Breast epithelium (tissue), 4 donors: ENCODE measurements around the gene MRAP. TPM values are rescaled to one million over a fixed set of nuclear protein-coding genes. Genes with fewer than 3 reads are reported as not detected.

ENCODE experiments used
- DNase-seq, 2 donors: peaks; one replicate each; pipeline ENCODE4 v3.0.0-alpha.2; 2019; ENCODE audit warnings: low spot score in 2 of 2
- H3K27ac ChIP-seq, 2 donors: fragments of 200-600 bp; sonication (generic) in 1 of 2; one replicate each; pipeline ENCODE4 v1.5.1; 2016 to 2019; ENCODE audit warnings: mild to moderate bottlenecking in 1 of 2
- H3K27me3 ChIP-seq, 2 donors: fragments of 200-600 bp; sonication (generic) in 1 of 2; one replicate each; pipeline versions ENCODE4 v1.5.1 to v1.6.0; 2017 to 2019; ENCODE audit warnings: control low read depth in 1 of 2, mild to moderate bottlenecking in 1 of 2
- H3K36me3 ChIP-seq: fragments of 200-600 bp; one replicate; pipeline ENCODE4 v1.5.1; 2019
- H3K4me1 ChIP-seq, 2 donors: fragments of 200-600 bp; sonication (generic); one replicate each; pipeline ENCODE4 v1.5.1; 2016 to 2019; ENCODE audit warnings: control low read depth in 1 of 2
- H3K4me3 ChIP-seq, 3 donors: fragments of 200-600 bp; sonication (generic); 1 replicate in 2 of 3; 2 replicates in 1 of 3; pipeline ENCODE4 v1.5.1; 2016 to 2019; ENCODE audit warnings: mild to moderate bottlenecking in 3 of 3, moderate library complexity in 2 of 3
- H3K9me3 ChIP-seq, 2 donors: fragments of 200-600 bp; sonication (generic) in 1 of 2; one replicate each; pipeline ENCODE4 v1.5.1; 2016 to 2019; ENCODE audit warnings: control low read depth in 1 of 2
- POLR2A ChIP-seq: fragments of 450-650 bp; IDR thresholded peaks from one replicate; pipeline ENCODE4 v1.6.1; 2016; ENCODE audit warnings: antibody characterized with exemption, mild to moderate bottlenecking, moderate library complexity
- POLR2AphosphoS5 ChIP-seq, 3 donors: sonication (generic); formaldehyde crosslinking; IDR thresholded peaks; one replicate each; pipeline ENCODE4 v1.6.1; 2017; ENCODE audit warnings: antibody characterized with exemption in 3 of 3
- intact Hi-C: fragments of 100-400 bp; cut with DNase I; formaldehyde crosslinking; loops from one replicate; pipeline ENCODE4 v1.15.1; 2023; ENCODE audit warnings: low total_unique reads
- total RNA-seq, 3 donors: library from RNA; depleted of rRNA; stranded (reverse); fragments of >200 nt; gene quantifications; one replicate each; pipeline ENCODE4 v1.1.0, GENCODE V29; 2016
- TF ChIP-seq, protein P1 (sequence below), 3 donors: fragments of 450-650 bp; IDR thresholded peaks; one replicate each; pipeline ENCODE4 v1.5.1; 2016 to 2017; ENCODE audit warnings: antibody characterized with exemption in 3 of 3, mild to moderate bottlenecking in 3 of 3, moderate library complexity in 3 of 3

MRAP gene
- total RNA-seq, 3 donors from 2014 or later: 5.1 to 23.4 (median 8.8) TPM

DNA sequence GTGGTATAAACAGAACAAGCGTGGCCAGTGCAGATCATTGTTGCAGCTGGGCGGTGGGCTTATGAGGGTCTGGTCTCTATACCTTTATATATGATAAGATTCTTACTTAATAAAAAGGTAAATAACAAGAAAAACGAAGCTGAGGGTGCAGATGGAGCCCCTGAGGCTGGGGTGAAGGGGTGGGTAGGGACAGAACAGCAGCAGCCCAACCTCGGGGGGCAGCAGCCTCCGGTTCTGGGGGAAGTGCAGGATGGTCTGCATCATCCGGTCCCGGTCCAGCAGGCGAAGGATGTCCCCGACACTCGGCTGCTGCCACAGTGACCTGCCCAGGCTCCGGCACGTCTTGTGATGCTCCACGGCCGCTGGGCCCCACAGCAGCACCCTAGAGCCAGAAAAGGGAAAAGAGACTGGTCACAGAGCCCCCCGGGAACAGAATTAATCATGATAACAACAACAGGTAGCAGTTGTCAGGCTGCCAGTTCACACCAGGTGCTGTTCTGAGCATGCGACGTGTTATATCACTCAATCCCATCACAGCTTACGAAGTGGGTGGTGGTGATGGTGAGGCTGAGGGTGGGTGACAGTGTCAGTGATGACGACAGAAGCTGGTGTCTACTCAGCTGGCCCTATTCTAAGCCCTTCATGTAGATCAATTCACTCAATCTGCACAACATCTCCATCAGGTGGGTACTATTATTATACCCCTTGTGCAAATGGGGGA, 35.5 kb downstream of the MRAP start:
- Histone ChIP-seq H3K27me3 (no peaks in the 10 kb centered on the region), H3K36me3 (peaks cover 14% of the 10 kb centered on the region), H3K27ac (no peak overlapping the region), H3K4me1 (no peaks in the 10 kb centered on the region), H3K4me3 (no peak overlapping the region), H3K9me3 (no peaks in the 10 kb centered on the region)
- no peak for DNase-seq
- intact Hi-C loops: no loop called here
- TF ChIP-seq POLR2A: no peak

DNA sequence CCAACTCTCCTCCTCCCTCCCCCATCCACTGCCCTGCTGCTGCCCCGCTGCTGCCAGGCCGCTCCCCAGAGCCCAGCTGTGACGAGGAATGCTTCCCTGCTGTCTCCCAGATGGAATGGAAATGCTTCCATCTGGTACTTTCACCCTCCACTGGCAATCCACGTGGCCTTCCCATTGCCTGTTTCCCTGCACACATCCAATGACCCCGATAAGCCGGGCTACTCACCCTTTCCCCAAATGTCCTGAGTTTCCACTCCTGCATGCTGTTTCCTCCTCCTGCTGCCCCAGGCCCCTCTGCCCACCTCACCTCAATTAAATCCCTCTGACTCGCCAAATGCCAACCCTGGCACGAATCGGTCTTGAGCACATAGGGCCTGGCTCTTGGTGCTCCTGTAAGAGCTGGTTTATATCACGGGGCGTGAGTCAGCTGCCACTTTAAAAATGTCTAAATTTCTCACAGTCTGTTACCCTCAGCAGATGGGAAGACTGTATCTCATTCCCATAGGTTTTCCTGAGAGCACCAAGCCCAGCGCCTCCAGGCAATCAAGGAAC, 36.4 kb downstream of the MRAP start:
- peaks cover 14% of the 10 kb centered on the region for H3K36me3 ChIP-seq
- TF ChIP-seq POLR2AphosphoS5 (IDR thresholded peaks at IDR 0.05) (no peak), POLR2A (no peak)
- TF ChIP-seq, protein P1, sequence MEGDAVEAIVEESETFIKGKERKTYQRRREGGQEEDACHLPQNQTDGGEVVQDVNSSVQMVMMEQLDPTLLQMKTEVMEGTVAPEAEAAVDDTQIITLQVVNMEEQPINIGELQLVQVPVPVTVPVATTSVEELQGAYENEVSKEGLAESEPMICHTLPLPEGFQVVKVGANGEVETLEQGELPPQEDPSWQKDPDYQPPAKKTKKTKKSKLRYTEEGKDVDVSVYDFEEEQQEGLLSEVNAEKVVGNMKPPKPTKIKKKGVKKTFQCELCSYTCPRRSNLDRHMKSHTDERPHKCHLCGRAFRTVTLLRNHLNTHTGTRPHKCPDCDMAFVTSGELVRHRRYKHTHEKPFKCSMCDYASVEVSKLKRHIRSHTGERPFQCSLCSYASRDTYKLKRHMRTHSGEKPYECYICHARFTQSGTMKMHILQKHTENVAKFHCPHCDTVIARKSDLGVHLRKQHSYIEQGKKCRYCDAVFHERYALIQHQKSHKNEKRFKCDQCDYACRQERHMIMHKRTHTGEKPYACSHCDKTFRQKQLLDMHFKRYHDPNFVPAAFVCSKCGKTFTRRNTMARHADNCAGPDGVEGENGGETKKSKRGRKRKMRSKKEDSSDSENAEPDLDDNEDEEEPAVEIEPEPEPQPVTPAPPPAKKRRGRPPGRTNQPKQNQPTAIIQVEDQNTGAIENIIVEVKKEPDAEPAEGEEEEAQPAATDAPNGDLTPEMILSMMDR (IDR thresholded peaks at IDR 0.05): no peak
- intact Hi-C loops: no loop called here
- no peaks in the 10 kb centered on the region for H3K9me3 ChIP-seq
- no peaks in the 10 kb centered on the region for H3K4me1 ChIP-seq
- H3K27me3 ChIP-seq: no peaks in the 10 kb centered on the region
- H3K4me3 ChIP-seq: no peak overlapping the region
- DNase-seq: no peak
- no peak overlapping the region for H3K27ac ChIP-seq

DNA sequence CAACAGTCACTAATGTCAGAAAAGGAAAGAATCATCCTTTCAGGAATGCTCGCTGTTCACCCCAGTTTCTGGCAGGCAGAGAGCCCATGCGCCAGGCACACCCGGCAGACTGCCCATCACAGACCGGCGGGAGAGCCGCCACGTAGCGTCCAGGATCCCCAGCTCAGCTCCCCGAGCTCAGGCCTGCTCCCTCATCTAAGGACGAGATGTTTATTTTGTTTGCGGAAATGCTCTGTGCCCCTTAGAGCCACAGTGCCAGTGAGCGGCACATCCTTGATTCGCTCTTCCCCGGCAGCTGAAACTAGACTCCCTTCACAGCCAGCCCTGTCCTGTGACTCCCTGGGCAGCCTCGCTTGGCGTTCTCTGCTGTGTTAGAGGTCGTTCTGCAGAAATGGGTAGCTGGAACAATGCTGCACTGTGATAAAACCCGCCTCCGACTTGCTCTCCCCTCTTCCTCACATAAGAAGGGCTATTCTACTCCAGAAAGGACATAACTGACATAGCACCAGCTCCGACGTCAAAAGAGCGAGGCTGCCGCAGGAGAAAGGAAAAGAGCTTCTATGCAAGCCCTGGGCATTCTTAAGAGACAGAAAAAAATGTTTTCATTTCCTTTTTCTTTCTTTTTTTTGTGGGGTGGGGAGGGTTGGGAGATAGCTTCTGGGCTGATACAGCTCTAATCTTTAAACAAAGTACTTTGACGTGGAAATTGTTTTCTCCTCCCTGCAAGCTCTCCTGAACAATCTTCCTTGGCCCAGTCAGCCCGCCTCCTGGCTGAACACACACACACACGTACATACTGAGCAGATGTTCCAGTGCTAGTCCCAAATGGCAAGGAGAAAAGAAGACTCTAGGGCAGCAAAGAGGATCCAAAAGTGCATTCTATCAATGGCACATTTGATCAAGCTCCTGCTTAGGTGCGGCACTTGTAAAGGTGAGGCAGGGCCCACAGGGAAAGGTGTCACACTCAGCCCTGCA, 37.2 kb downstream of the MRAP start:
- H3K27ac ChIP-seq: no peak overlapping the region
- no peaks in the 10 kb centered on the region for H3K9me3 ChIP-seq
- no peak overlapping the region for H3K4me3 ChIP-seq
- H3K4me1 ChIP-seq: no peaks in the 10 kb centered on the region
- no peak for DNase-seq
- H3K36me3 ChIP-seq: peaks cover 14% of the 10 kb centered on the region
- intact Hi-C loops: no loop called here
- TF ChIP-seq, protein P1 (IDR thresholded peaks at IDR 0.05): no peak
- no peak for TF ChIP-seq POLR2A
- no peak for TF ChIP-seq POLR2AphosphoS5 (IDR thresholded peaks at IDR 0.05)
- no peaks in the 10 kb centered on the region for H3K27me3 ChIP-seq

DNA sequence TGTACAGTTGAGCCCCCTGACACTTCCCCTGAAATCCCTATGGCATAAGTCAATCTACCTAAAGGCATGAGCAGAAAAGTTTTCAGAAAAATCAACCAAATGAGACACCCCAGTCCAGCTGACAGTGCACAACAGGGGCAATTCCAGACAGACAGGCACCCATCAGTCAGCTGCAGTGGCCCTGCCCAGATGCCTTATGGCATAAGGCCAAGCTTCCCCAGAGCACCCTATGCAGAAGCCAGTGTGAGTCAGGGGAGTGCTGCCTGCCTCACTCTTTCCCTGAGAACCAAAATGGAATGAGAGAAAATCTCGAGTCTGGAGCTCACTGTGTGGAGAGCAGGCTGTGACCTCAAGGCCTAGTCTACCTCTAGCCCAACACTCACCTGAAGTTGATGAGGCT, 38.1 kb downstream of the MRAP start:
- DNase-seq: no peak
- no peak for TF ChIP-seq POLR2A
- TF ChIP-seq POLR2AphosphoS5 (IDR thresholded peaks at IDR 0.05): no peak
- TF ChIP-seq, protein P1 (IDR thresholded peaks at IDR 0.05): no peak
- intact Hi-C loops: no loop called here
- no peaks in the 10 kb centered on the region for H3K9me3 ChIP-seq
- H3K36me3 ChIP-seq: peaks cover 14% of the 10 kb centered on the region
- H3K27me3 ChIP-seq: no peaks in the 10 kb centered on the region
- H3K4me3 ChIP-seq: no peak overlapping the region
- no peak overlapping the region for H3K27ac ChIP-seq
- no peaks in the 10 kb centered on the region for H3K4me1 ChIP-seq

DNA sequence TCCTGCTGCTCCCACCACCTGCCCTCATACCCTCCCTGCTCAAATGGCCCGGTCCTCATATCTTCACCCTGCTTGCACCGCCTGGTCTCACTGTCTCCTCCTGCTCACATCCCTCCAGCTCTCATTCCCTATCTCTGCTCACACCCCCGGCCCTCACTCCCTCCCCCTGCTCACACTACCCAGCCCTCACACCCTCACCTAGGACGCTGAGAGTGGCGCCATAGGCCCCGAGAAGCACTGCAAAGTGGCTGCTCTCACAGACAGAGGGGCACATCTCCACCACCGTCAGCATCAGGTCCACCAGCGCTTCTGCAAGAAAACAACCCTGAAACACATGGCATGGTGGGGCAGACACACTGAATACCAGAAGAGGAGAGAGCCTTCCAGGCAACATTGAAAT, 38.6 kb downstream of the MRAP start:
- H3K27ac ChIP-seq: no peak overlapping the region
- DNase-seq: no peak
- no peaks in the 10 kb centered on the region for H3K9me3 ChIP-seq
- no peak overlapping the region for H3K4me3 ChIP-seq
- H3K27me3 ChIP-seq: no peaks in the 10 kb centered on the region
- peaks cover 14% of the 10 kb centered on the region for H3K36me3 ChIP-seq
- no peaks in the 10 kb centered on the region for H3K4me1 ChIP-seq
- intact Hi-C loops: no loop called here
- TF ChIP-seq, protein P1 (IDR thresholded peaks at IDR 0.05): no peak
- no peak for TF ChIP-seq POLR2AphosphoS5 (IDR thresholded peaks at IDR 0.05)
- TF ChIP-seq POLR2A: no peak
